GM12878 (cell line): ENCODE data around the gene RBM4. TPM values are rescaled to one million over a fixed set of nuclear protein-coding genes. Genes with fewer than 3 reads are reported as not detected.
A peak's percentile ranks its signal among the peaks of the same experiment; 100 is the strongest.

Source experiments
- ATAC-seq: fragments of 200-7000 bp; cut with Tn5 transposase; 3 replicates; pipeline ENCODE4 v1.9.1; 2020; ENCODE audit warnings: mild to moderate bottlenecking, moderate library complexity
- BruUV-seq: library from RNA; stranded (reverse); fragments of 400-500 nt; replicated peaks from 2 replicates; lab custom pipeline; 2021; lab: Mats Ljungman, UMichigan
- CTCF ChIA-PET: fragments of 300-600 bp; sonication (Branson Sonifier 250); formaldehyde crosslinking; extraction: SDS; loops from one replicate; lab custom pipeline; 2021; ENCODE audit warnings: inconsistent platforms; lab: Yijun Ruan, JAX
- POLR2A ChIA-PET: fragments of 350-600 bp; formaldehyde crosslinking; extraction: SDS; loops from one replicate; lab custom pipeline; 2021; ENCODE audit warnings: inconsistent platforms; lab: Charles Lee
- RAD21 ChIA-PET: fragments of 300-600 bp; sonication (Branson Sonifier 250); formaldehyde crosslinking; loops from one replicate; lab custom pipeline; 2023; ENCODE audit warnings: antibody characterized with exemption; ENCODE audit not compliant: unreplicated experiment; lab: Charles Lee
- SMC1A ChIA-PET: fragments of 300-600 bp; sonication (Branson Sonifier 250); formaldehyde crosslinking; loops from one replicate; lab custom pipeline; 2023; ENCODE audit not compliant: unreplicated experiment, uncharacterized antibody; lab: Charles Lee
- DNase-seq: peaks from one replicate; pipeline ENCODE4 v3.0.0-alpha.2; 2011; ENCODE audit warnings: low read depth, low spot score
- FAIRE-seq: peaks from 3 replicates; lab custom pipeline; 2011; peaks lifted over from hg19 to GRCh38; lab: Jason Lieb, UNC
- H2AFZ ChIP-seq: 2 replicates; pipeline ENCODE4 v1.6.0; 2011; ENCODE audit warnings: low read depth, low read length, control low read depth; ENCODE audit not compliant: control insufficient read depth
- H3K27ac ChIP-seq: 2 replicates; pipeline ENCODE4 v1.5.1; 2011; ENCODE audit warnings: control low read depth; ENCODE audit not compliant: control insufficient read depth, insufficient read depth
- H3K27me3 ChIP-seq, 2 experiments: replicated peaks in 1 of 2; 2 replicates each; pipeline versions ENCODE4 v1.6.0 to v1.6.1; 2011; ENCODE audit warnings: low read length in 1 of 2; ENCODE audit not compliant: control insufficient read depth in 2 of 2, insufficient read depth in 2 of 2
- H3K36me3 ChIP-seq, 2 experiments: 2 replicates each; pipeline ENCODE4 v1.5.1; 2011; ENCODE audit warnings: low read length in 1 of 2; ENCODE audit not compliant: control insufficient read depth in 2 of 2, insufficient read depth in 2 of 2
- H3K4me1 ChIP-seq: 2 replicates; pipeline ENCODE4 v1.6.1; 2011; ENCODE audit warnings: mild to moderate bottlenecking, low read length, moderate library complexity, mixed read lengths; ENCODE audit not compliant: control insufficient read depth, insufficient read depth
- H3K4me2 ChIP-seq: 2 replicates; pipeline ENCODE4 v1.6.0; 2011; ENCODE audit warnings: control low read depth; ENCODE audit not compliant: control insufficient read depth, insufficient read depth
- H3K4me3 ChIP-seq: fragments of 200-600 bp; sonication (generic); 2 replicates; pipeline ENCODE4 v1.5.1; 2016
- H3K79me2 ChIP-seq: 2 replicates; pipeline ENCODE4 v1.6.0; 2011; ENCODE audit warnings: low read length; ENCODE audit not compliant: control insufficient read depth, insufficient read depth
- H3K9ac ChIP-seq: 2 replicates; pipeline ENCODE4 v1.8.0; 2011; ENCODE audit warnings: low read length, control low read depth, mixed read lengths; ENCODE audit not compliant: control insufficient read depth, insufficient read depth
- H3K9me3 ChIP-seq: replicated peaks from 3 replicates; pipeline ENCODE4 v1.5.1; 2011; ENCODE audit warnings: mild to moderate bottlenecking, low read length; ENCODE audit not compliant: control insufficient read depth, insufficient read depth
- H4K20me1 ChIP-seq: 2 replicates; pipeline ENCODE4 v1.6.0; 2011; ENCODE audit not compliant: control insufficient read depth, insufficient read depth
- E2F4 ChIP-seq: IDR thresholded peaks from 2 replicates; pipeline ENCODE4 v1.6.1; 2012; ENCODE audit warnings: low read depth, low read length, improper control_type of control experiment
- FOS ChIP-seq: IDR thresholded peaks from 3 replicates; pipeline ENCODE4 v1.6.1; 2011; ENCODE audit warnings: borderline replicate concordance; ENCODE audit not compliant: insufficient read length; ENCODE audit errors: extremely low read depth
- MLLT1 ChIP-seq: fragments of 450-650 bp; IDR thresholded peaks from 2 replicates; pipeline ENCODE4 v1.6.1; 2016; ENCODE audit warnings: mild to moderate bottlenecking
- NBN ChIP-seq: fragments of 450-650 bp; IDR thresholded peaks from 2 replicates; pipeline ENCODE4 v1.6.1; 2016
- POLR2A ChIP-seq: IDR thresholded peaks from 2 replicates; pipeline ENCODE4 v1.6.1; 2011; ENCODE audit warnings: low read depth, mild to moderate bottlenecking, low read length
- RUNX3 ChIP-seq: IDR thresholded peaks from 2 replicates; pipeline ENCODE4 v1.6.1; 2012; ENCODE audit warnings: low read length, inconsistent platforms
- SMARCA5 ChIP-seq: fragments of 450-650 bp; IDR thresholded peaks from 2 replicates; pipeline ENCODE4 v1.6.1; 2017; ENCODE audit warnings: mild to moderate bottlenecking
- WGBS: methylation state at CpG from one replicate; pipeline ENCODE4 v1.1.6; 2016; ENCODE audit warnings: low lambda C conversion rate; ENCODE audit not compliant: insufficient replicate concordance, insufficient coverage; ENCODE audit errors: missing lambda C conversion rate; 5-methylcytosine and 5-hydroxymethylcytosine counted together
- in situ Hi-C: fragments of 300-500 bp; cut with MboI; formaldehyde crosslinking; loops from 9 replicates; pipeline ENCODE4 v1.14.3; 2018; ENCODE audit warnings: mixed read lengths
- intact Hi-C: fragments of 100-400 bp; cut with micrococcal nuclease; formaldehyde crosslinking; loops from one replicate; pipeline ENCODE4 v1.14.2; 2022; ENCODE audit not compliant: unreplicated experiment
- polyA plus RNA-seq, 11 experiments: library from polyadenylated mRNA; depleted of rRNA in 4 of 11; unstranded in 6 of 11; stranded (reverse) in 5 of 11; fragments of >200 nt; fragmentation: Nextera tagmentation in 4 of 11; fragmentation: Illumina TruSeq in 1 of 11; extraction: Ambion mirVana in 4 of 11; extraction: Trizol in 1 of 11; gene quantifications; 1 replicate in 1 of 11; 2 replicates in 10 of 11; pipeline versions ENCODE4 v1.2.1 to v1.2.3, GENCODE V29; 2011 to 2016; ENCODE audit warnings: inconsistent platforms in 2 of 11, missing spikeins in 2 of 11, low read depth in 1 of 11
- total RNA-seq, 4 experiments: library from RNA; depleted of rRNA in 3 of 4; stranded (reverse); fragments of >200 nt in 3 of 4; fragmentation: Illumina TruSeq in 1 of 4; extraction: Trizol in 1 of 4; gene quantifications; 2 replicates each; pipeline versions ENCODE4 v1.2.1 to v1.2.3, GENCODE V29; 2013 to 2021
- TF ChIP-seq, protein P1 (sequence below): fragments of 450-650 bp; IDR thresholded peaks from 2 replicates; pipeline ENCODE4 v1.6.1; 2017; ENCODE audit warnings: mild to moderate bottlenecking, moderate library complexity

Gene RBM4
- total and polyA plus RNA-seq, 10 of the 15 experiments (the other 5 are each of a cell fraction or from before 2014, with no cell fraction given): 105 to 224 (median 138) TPM

DNA sequence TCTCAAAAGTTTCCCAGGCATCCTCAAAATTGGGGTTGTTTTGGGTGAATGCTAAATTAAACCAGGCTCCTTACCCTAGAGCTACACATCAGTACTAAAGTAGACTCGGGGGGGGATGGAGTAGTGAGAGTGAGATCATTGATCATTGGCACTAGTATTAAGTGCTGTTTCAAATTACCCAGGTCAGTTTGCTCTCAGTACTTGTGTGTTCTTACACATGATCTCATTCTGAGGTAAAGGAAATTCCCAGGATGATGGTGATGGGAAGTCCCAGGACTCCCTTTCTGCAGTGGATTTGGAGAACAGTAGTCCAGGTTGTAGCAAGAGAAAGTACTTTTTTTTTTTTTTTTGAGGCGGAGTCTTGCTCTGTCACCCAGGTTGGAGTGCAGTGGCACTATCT, 12.5 kb downstream of the RBM4 start:
- ChIA-PET RAD21 (no interaction called here), POLR2A (interaction anchor here (2.8 kb wide), 1 partner anchor 13 kb away, joined by 12 read pairs; the partner anchor contains the start of gene RBM4), CTCF (no interaction called here), SMC1A (interaction anchor here (2.0 kb wide), 1 partner anchor 13 kb away, joined by 6 read pairs; the partner anchor contains the start of gene RBM4)
- H3K4me2 ChIP-seq: no peak overlapping the region
- peaks cover 14% of the 10 kb centered on the region; the same call in 1 of the 2 replicates for H4K20me1 ChIP-seq
- no peak overlapping the region for H3K27ac ChIP-seq
- no peaks in the 10 kb centered on the region for H3K9me3 ChIP-seq
- H3K36me3 ChIP-seq: peaks cover 4 to 29% of the 10 kb centered on the region in 2 experiments
- H3K79me2 ChIP-seq: peaks cover 33% of the 10 kb centered on the region
- ATAC-seq (peak; percentile 64), FAIRE-seq (no peak), DNase-seq (no peak)
- in situ Hi-C loops: no loop called here
- H3K9ac ChIP-seq: no peak overlapping the region
- 6% methylated on average over 1 of the region's 2 CpGs for WGBS
- no peak overlapping the region for H2AFZ ChIP-seq
- no peak overlapping the region for H3K4me3 ChIP-seq
- BruUV-seq: no TSS peak
- intact Hi-C loops: no loop called here
- H3K4me1 ChIP-seq: no peaks in the 10 kb centered on the region
- no peaks in the 10 kb centered on the region for H3K27me3 ChIP-seq
- no peak for TF ChIP-seq MLLT1
- TF ChIP-seq SMARCA5: no peak
- no peak for TF ChIP-seq NBN
- TF ChIP-seq, protein P1, sequence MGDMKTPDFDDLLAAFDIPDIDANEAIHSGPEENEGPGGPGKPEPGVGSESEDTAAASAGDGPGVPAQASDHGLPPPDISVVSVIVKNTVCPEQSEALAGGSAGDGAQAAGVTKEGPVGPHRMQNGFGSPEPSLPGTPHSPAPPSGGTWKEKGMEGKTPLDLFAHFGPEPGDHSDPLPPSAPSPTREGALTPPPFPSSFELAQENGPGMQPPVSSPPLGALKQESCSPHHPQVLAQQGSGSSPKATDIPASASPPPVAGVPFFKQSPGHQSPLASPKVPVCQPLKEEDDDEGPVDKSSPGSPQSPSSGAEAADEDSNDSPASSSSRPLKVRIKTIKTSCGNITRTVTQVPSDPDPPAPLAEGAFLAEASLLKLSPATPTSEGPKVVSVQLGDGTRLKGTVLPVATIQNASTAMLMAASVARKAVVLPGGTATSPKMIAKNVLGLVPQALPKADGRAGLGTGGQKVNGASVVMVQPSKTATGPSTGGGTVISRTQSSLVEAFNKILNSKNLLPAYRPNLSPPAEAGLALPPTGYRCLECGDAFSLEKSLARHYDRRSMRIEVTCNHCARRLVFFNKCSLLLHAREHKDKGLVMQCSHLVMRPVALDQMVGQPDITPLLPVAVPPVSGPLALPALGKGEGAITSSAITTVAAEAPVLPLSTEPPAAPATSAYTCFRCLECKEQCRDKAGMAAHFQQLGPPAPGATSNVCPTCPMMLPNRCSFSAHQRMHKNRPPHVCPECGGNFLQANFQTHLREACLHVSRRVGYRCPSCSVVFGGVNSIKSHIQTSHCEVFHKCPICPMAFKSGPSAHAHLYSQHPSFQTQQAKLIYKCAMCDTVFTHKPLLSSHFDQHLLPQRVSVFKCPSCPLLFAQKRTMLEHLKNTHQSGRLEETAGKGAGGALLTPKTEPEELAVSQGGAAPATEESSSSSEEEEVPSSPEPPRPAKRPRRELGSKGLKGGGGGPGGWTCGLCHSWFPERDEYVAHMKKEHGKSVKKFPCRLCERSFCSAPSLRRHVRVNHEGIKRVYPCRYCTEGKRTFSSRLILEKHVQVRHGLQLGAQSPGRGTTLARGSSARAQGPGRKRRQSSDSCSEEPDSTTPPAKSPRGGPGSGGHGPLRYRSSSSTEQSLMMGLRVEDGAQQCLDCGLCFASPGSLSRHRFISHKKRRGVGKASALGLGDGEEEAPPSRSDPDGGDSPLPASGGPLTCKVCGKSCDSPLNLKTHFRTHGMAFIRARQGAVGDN: no peak
- TF ChIP-seq E2F4: no peak
- TF ChIP-seq POLR2A: peak; percentile 20; the same call in 1 of the 2 replicates
- TF ChIP-seq RUNX3: peak; percentile 42; the same call in 1 of the 2 replicates
- no peak for TF ChIP-seq FOS
- TF ChIP-seq, all 136 proteins: peak for 2
